GM12878 (cell line): ENCODE results near the gene MRPS23. TPM values are rescaled to one million over a fixed set of nuclear protein-coding genes. Genes with fewer than 3 reads are reported as not detected.

Experiments
- ATAC-seq: fragments of 200-7000 bp; cut with Tn5 transposase; 3 replicates; pipeline ENCODE4 v1.9.1; 2020; ENCODE audit warnings: mild to moderate bottlenecking, moderate library complexity
- BruUV-seq: library from RNA; stranded (reverse); fragments of 400-500 nt; replicated peaks from 2 replicates; lab custom pipeline; 2021; lab: Mats Ljungman, UMichigan
- CTCF ChIA-PET: fragments of 300-600 bp; sonication (Branson Sonifier 250); formaldehyde crosslinking; extraction: SDS; loops from one replicate; lab custom pipeline; 2021; ENCODE audit warnings: inconsistent platforms; lab: Yijun Ruan, JAX
- POLR2A ChIA-PET: fragments of 350-600 bp; formaldehyde crosslinking; extraction: SDS; loops from one replicate; lab custom pipeline; 2021; ENCODE audit warnings: inconsistent platforms; lab: Charles Lee
- RAD21 ChIA-PET: fragments of 300-600 bp; sonication (Branson Sonifier 250); formaldehyde crosslinking; loops from one replicate; lab custom pipeline; 2023; ENCODE audit warnings: antibody characterized with exemption; ENCODE audit not compliant: unreplicated experiment; lab: Charles Lee
- SMC1A ChIA-PET: fragments of 300-600 bp; sonication (Branson Sonifier 250); formaldehyde crosslinking; loops from one replicate; lab custom pipeline; 2023; ENCODE audit not compliant: unreplicated experiment, uncharacterized antibody; lab: Charles Lee
- DNase-seq: peaks from one replicate; pipeline ENCODE4 v3.0.0-alpha.2; 2011; ENCODE audit warnings: low read depth, low spot score
- FAIRE-seq: peaks from 3 replicates; lab custom pipeline; 2011; peaks lifted over from hg19 to GRCh38; lab: Jason Lieb, UNC
- H2AFZ ChIP-seq: 2 replicates; pipeline ENCODE4 v1.6.0; 2011; ENCODE audit warnings: low read depth, low read length, control low read depth; ENCODE audit not compliant: control insufficient read depth
- H3K27ac ChIP-seq: 2 replicates; pipeline ENCODE4 v1.5.1; 2011; ENCODE audit warnings: control low read depth; ENCODE audit not compliant: control insufficient read depth, insufficient read depth
- H3K27me3 ChIP-seq, 2 experiments: replicated peaks in 1 of 2; 2 replicates each; pipeline versions ENCODE4 v1.6.0 to v1.6.1; 2011; ENCODE audit warnings: low read length in 1 of 2; ENCODE audit not compliant: control insufficient read depth in 2 of 2, insufficient read depth in 2 of 2
- H3K36me3 ChIP-seq, 2 experiments: 2 replicates each; pipeline ENCODE4 v1.5.1; 2011; ENCODE audit warnings: low read length in 1 of 2; ENCODE audit not compliant: control insufficient read depth in 2 of 2, insufficient read depth in 2 of 2
- H3K4me1 ChIP-seq: 2 replicates; pipeline ENCODE4 v1.6.1; 2011; ENCODE audit warnings: mild to moderate bottlenecking, low read length, moderate library complexity, mixed read lengths; ENCODE audit not compliant: control insufficient read depth, insufficient read depth
- H3K4me2 ChIP-seq: 2 replicates; pipeline ENCODE4 v1.6.0; 2011; ENCODE audit warnings: control low read depth; ENCODE audit not compliant: control insufficient read depth, insufficient read depth
- H3K4me3 ChIP-seq: fragments of 200-600 bp; sonication (generic); 2 replicates; pipeline ENCODE4 v1.5.1; 2016
- H3K79me2 ChIP-seq: 2 replicates; pipeline ENCODE4 v1.6.0; 2011; ENCODE audit warnings: low read length; ENCODE audit not compliant: control insufficient read depth, insufficient read depth
- H3K9ac ChIP-seq: 2 replicates; pipeline ENCODE4 v1.8.0; 2011; ENCODE audit warnings: low read length, control low read depth, mixed read lengths; ENCODE audit not compliant: control insufficient read depth, insufficient read depth
- H3K9me3 ChIP-seq: replicated peaks from 3 replicates; pipeline ENCODE4 v1.5.1; 2011; ENCODE audit warnings: mild to moderate bottlenecking, low read length; ENCODE audit not compliant: control insufficient read depth, insufficient read depth
- H4K20me1 ChIP-seq: 2 replicates; pipeline ENCODE4 v1.6.0; 2011; ENCODE audit not compliant: control insufficient read depth, insufficient read depth
- E4F1 ChIP-seq: fragments of 450-650 bp; IDR thresholded peaks from 2 replicates; pipeline ENCODE4 v1.6.1; 2018; ENCODE audit warnings: borderline replicate concordance, mild to moderate bottlenecking; ENCODE audit not compliant: partially characterized antibody
- KAT2A ChIP-seq: conservative IDR thresholded peaks from 2 replicates; pipeline ENCODE4 v1.6.1; 2011; ENCODE audit warnings: low read depth, low read length; ENCODE audit not compliant: control insufficient read depth
- KDM1A ChIP-seq: fragments of 200-600 bp; sonication (generic); IDR thresholded peaks from 2 replicates; pipeline ENCODE4 v1.6.1; 2016; ENCODE audit warnings: borderline replicate concordance
- MAX ChIP-seq: IDR thresholded peaks from 2 replicates; pipeline ENCODE4 v1.6.1; 2012; ENCODE audit warnings: low read depth, low read length, improper control_type of control experiment
- NR2F1 ChIP-seq: fragments of 450-650 bp; conservative IDR thresholded peaks from 2 replicates; pipeline ENCODE4 v1.6.1; 2017; ENCODE audit warnings: mild to moderate bottlenecking
- REST ChIP-seq: IDR thresholded peaks from 2 replicates; pipeline ENCODE4 v1.6.1; 2012; ENCODE audit warnings: mild to moderate bottlenecking, low read depth, low read length
- SUPT20H ChIP-seq: IDR thresholded peaks from 2 replicates; pipeline ENCODE4 v1.6.1; 2011; ENCODE audit warnings: low read depth, mild to moderate bottlenecking, low read length, moderate library complexity, borderline replicate concordance; ENCODE audit not compliant: control insufficient read depth
- ZBTB33 ChIP-seq: fragments of 450-650 bp; IDR thresholded peaks from 2 replicates; pipeline ENCODE4 v1.6.1; 2017; ENCODE audit warnings: mild to moderate bottlenecking
- ZNF384 ChIP-seq: IDR thresholded peaks from 2 replicates; pipeline ENCODE4 v1.6.1; 2012; ENCODE audit warnings: low read depth, mild to moderate bottlenecking, low read length, improper control_type of control experiment, borderline replicate concordance
- WGBS: methylation state at CpG from one replicate; pipeline ENCODE4 v1.1.6; 2016; ENCODE audit warnings: low lambda C conversion rate; ENCODE audit not compliant: insufficient replicate concordance, insufficient coverage; ENCODE audit errors: missing lambda C conversion rate; 5-methylcytosine and 5-hydroxymethylcytosine counted together
- in situ Hi-C: fragments of 300-500 bp; cut with MboI; formaldehyde crosslinking; loops from 9 replicates; pipeline ENCODE4 v1.14.3; 2018; ENCODE audit warnings: mixed read lengths
- intact Hi-C: fragments of 100-400 bp; cut with micrococcal nuclease; formaldehyde crosslinking; loops from one replicate; pipeline ENCODE4 v1.14.2; 2022; ENCODE audit not compliant: unreplicated experiment
- polyA plus RNA-seq, 11 experiments: library from polyadenylated mRNA; depleted of rRNA in 4 of 11; unstranded in 6 of 11; stranded (reverse) in 5 of 11; fragments of >200 nt; fragmentation: Nextera tagmentation in 4 of 11; fragmentation: Illumina TruSeq in 1 of 11; extraction: Ambion mirVana in 4 of 11; extraction: Trizol in 1 of 11; gene quantifications; 1 replicate in 1 of 11; 2 replicates in 10 of 11; pipeline versions ENCODE4 v1.2.1 to v1.2.3, GENCODE V29; 2011 to 2016; ENCODE audit warnings: inconsistent platforms in 2 of 11, missing spikeins in 2 of 11, low read depth in 1 of 11
- total RNA-seq, 4 experiments: library from RNA; depleted of rRNA in 3 of 4; stranded (reverse); fragments of >200 nt in 3 of 4; fragmentation: Illumina TruSeq in 1 of 4; extraction: Trizol in 1 of 4; gene quantifications; 2 replicates each; pipeline versions ENCODE4 v1.2.1 to v1.2.3, GENCODE V29; 2013 to 2021

Gene MRPS23
- total and polyA plus RNA-seq, 10 of the 15 experiments (the other 5 are each of a cell fraction or from before 2014, with no cell fraction given) = 65.3 to 237 (median 87.9) TPM

GRCh38 chr17:57874434-57875289, 24.8 kb upstream of the MRPS23 start (continued):
- TF ChIP-seq MAX (no peak), KAT2A (no peak), ZNF384 (no peak)

GRCh38 chr17:57874058-57874419, 24.2 kb upstream of the MRPS23 start:
- POLR2A ChIA-PET = interaction anchor here (1.0 to 1.3 kb wide), 2 partner anchors 28 to 134 kb away, joined by 3 read pairs; partner anchors contain the start of gene SRSF1
- no peak; the same call in 2 of the 3 replicates for ATAC-seq
- Histone ChIP-seq H3K9ac (no peak overlapping the region), H3K4me3 (no peak overlapping the region), H3K36me3 (no peaks in the 10 kb centered on the region), H3K27ac (no peak overlapping the region), H3K9me3 (no peaks in the 10 kb centered on the region; the same call in 2 of the 3 replicates), H2AFZ (no peak overlapping the region), H3K79me2 (no peaks in the 10 kb centered on the region), H3K27me3 (peaks cover 0 to 1% of the 10 kb centered on the region in 2 experiments; a peak in 2 of 4 replicates), H3K4me1 (peaks cover 10% of the 10 kb centered on the region), H3K4me2 (peak overlapping the region; percentile 14; the same call in 1 of the 2 replicates), H4K20me1 (no peaks in the 10 kb centered on the region)
- no peak for DNase-seq
- no TSS peak for BruUV-seq
- 9% methylated on average over 7 of the region's 7 CpGs for WGBS
- FAIRE-seq = no peak
- intact Hi-C loops (no loop called here), in situ Hi-C loops (no loop called here)
- RAD21 ChIA-PET = interaction anchor here (0.7 to 1.6 kb wide), 2 partner anchors 14 to 127 kb away, joined by 3 to 8 read pairs; no protein-coding TSS in a partner anchor
- SMC1A ChIA-PET = interaction anchor here (0.9 to 1.0 kb wide), 4 partner anchors 15 to 176 kb away, joined by 3 to 5 read pairs (median 3); no protein-coding TSS in a partner anchor
- CTCF ChIA-PET = interaction anchor here (1.2 to 5.9 kb wide), 9 partner anchors 14 to 238 kb away, joined by 3 to 23 read pairs (median 4); no protein-coding TSS in a partner anchor
- TF ChIP-seq SUPT20H (no peak), NR2F1 (no peak), KDM1A (no peak), ZBTB33 (no peak), REST (no peak), E4F1 (no peak)
